Measurements from ENCODE around the gene PTN.

GRCh38 chr7:137351941-137352340 is 8.4 kb upstream of the PTN start:
- no peak for TF ChIP-seq CREM (IDR thresholded peaks at IDR 0.05; ENCODE audit: low read depth)
- TF ChIP-seq, protein P1, sequence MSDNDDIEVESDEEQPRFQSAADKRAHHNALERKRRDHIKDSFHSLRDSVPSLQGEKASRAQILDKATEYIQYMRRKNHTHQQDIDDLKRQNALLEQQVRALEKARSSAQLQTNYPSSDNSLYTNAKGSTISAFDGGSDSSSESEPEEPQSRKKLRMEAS (CRISPR knock-in tag; IDR thresholded peaks at IDR 0.05), result no peak
- TF ChIP-seq RBM39 (optimal IDR thresholded peaks at IDR 0.05; ENCODE audit: low read depth, low read length), result no peak
